IMR-90 (cell line): Measurements from ENCODE around the gene CNPY4. TPM values are rescaled to one million over a fixed set of nuclear protein-coding genes. Genes with fewer than 3 reads are reported as not detected.
A peak's percentile ranks its signal among the peaks of the same experiment; 100 is the strongest.

Experiments
- ATAC-seq: fragments of 200-7000 bp; cut with Tn5 transposase; 2 replicates; pipeline ENCODE4 v1.9.1; 2020; ENCODE audit warnings: low read depth, mild to moderate bottlenecking, moderate library complexity
- BruUV-seq: library from RNA; stranded (reverse); fragments of 400-500 nt; replicated peaks from 2 replicates; lab custom pipeline; 2021; lab: Mats Ljungman, UMichigan
- CTCF ChIA-PET: fragments of 300-600 bp; formaldehyde crosslinking; extraction: SDS; loops from one replicate; lab custom pipeline; 2021; ENCODE audit warnings: antibody characterized with exemption; lab: Yijun Ruan, JAX
- POLR2A ChIA-PET: fragments of 300-600 bp; sonication (Branson Sonifier 250); formaldehyde crosslinking; loops from one replicate; lab custom pipeline; 2022; ENCODE audit warnings: antibody characterized with exemption; ENCODE audit not compliant: unreplicated experiment; lab: Charles Lee
- DNase-seq: peaks from one replicate; pipeline ENCODE4 v3.0.0; 2013
- H2AFZ ChIP-seq: replicated peaks from 2 replicates; pipeline ENCODE3; 2013; ENCODE audit warnings: low read length, mild to moderate bottlenecking; ENCODE audit not compliant: poor library complexity
- H2AK5ac ChIP-seq: 2 replicates; pipeline ENCODE4 v1.6.1; 2013; ENCODE audit warnings: low read depth, low read length, inconsistent platforms
- H2AK9ac ChIP-seq: replicated peaks from 2 replicates; pipeline ENCODE3; 2013; ENCODE audit warnings: mild to moderate bottlenecking, low read depth, low read length, moderate library complexity; ENCODE audit not compliant: poor library complexity
- H2BK120ac ChIP-seq: 2 replicates; pipeline ENCODE4 v1.6.1; 2013; ENCODE audit warnings: low read depth, low read length, inconsistent platforms
- H2BK15ac ChIP-seq: 3 replicates; pipeline ENCODE4 v1.6.1; 2013; ENCODE audit warnings: low read depth, low read length, inconsistent platforms
- H2BK20ac ChIP-seq: 2 replicates; pipeline ENCODE4 v1.6.1; 2013; ENCODE audit warnings: low read depth, mild to moderate bottlenecking, inconsistent platforms, low read length, moderate library complexity
- H2BK5ac ChIP-seq: 2 replicates; pipeline ENCODE4 v1.6.1; 2013; ENCODE audit warnings: mild to moderate bottlenecking, low read depth, low read length, inconsistent platforms; ENCODE audit not compliant: poor library complexity, severe bottlenecking
- H3K14ac ChIP-seq: replicated peaks from 2 replicates; pipeline ENCODE4 v1.6.1; 2013; ENCODE audit warnings: low read depth, low read length, inconsistent platforms
- H3K18ac ChIP-seq: 2 replicates; pipeline ENCODE4 v1.6.1; 2013; ENCODE audit warnings: low read depth, low read length, control low read depth
- H3K23ac ChIP-seq: 2 replicates; pipeline ENCODE4 v1.6.1; 2013; ENCODE audit warnings: low read depth, low read length, inconsistent platforms
- H3K27ac ChIP-seq: 2 replicates; pipeline ENCODE4 v1.5.1; 2013; ENCODE audit warnings: mild to moderate bottlenecking, control low read depth, low read length; ENCODE audit not compliant: insufficient read depth
- H3K27me3 ChIP-seq: 2 replicates; pipeline ENCODE4 v1.6.1; 2013; ENCODE audit warnings: low read length; ENCODE audit not compliant: control insufficient read depth, insufficient read depth
- H3K36me3 ChIP-seq: 2 replicates; pipeline ENCODE4 v1.6.1; 2013; ENCODE audit warnings: low read length, mixed read lengths; ENCODE audit not compliant: control insufficient read depth, insufficient read depth
- H3K4ac ChIP-seq: 2 replicates; pipeline ENCODE4 v1.6.1; 2013; ENCODE audit warnings: low read depth, low read length, inconsistent platforms
- H3K4me1 ChIP-seq: 2 replicates; pipeline ENCODE4 v1.6.1; 2013; ENCODE audit warnings: low read length, mixed read lengths; ENCODE audit not compliant: control insufficient read depth, insufficient read depth
- H3K4me2 ChIP-seq: 2 replicates; pipeline ENCODE4 v1.6.1; 2013; ENCODE audit warnings: low read depth, mild to moderate bottlenecking, control low read depth, low read length, moderate library complexity
- H3K4me3 ChIP-seq: 2 replicates; pipeline ENCODE4 v1.5.1; 2013; ENCODE audit warnings: low read depth, mild to moderate bottlenecking, control low read depth, low read length, moderate library complexity; ENCODE audit not compliant: insufficient read depth
- H3K56ac ChIP-seq: 2 replicates; pipeline ENCODE4 v1.6.1; 2013; ENCODE audit warnings: low read length, inconsistent platforms; ENCODE audit not compliant: insufficient read depth; ENCODE audit errors: extremely low read depth
- H3K79me1 ChIP-seq, 2 experiments: 2 replicates each; pipeline ENCODE4 v1.6.1; 2013; ENCODE audit warnings: low read length in 2 of 2, inconsistent platforms in 1 of 2, low read depth in 1 of 2
- H3K9ac ChIP-seq: 2 replicates; pipeline ENCODE4 v1.6.1; 2013; ENCODE audit warnings: low read depth, low read length, control low read depth
- H3K9me1 ChIP-seq: 2 replicates; pipeline ENCODE4 v1.6.1; 2013; ENCODE audit warnings: low read length, inconsistent platforms; ENCODE audit not compliant: insufficient read depth
- H3K9me3 ChIP-seq: 2 replicates; pipeline ENCODE4 v1.6.1; 2013; ENCODE audit warnings: low read length; ENCODE audit not compliant: control insufficient read depth, insufficient read depth
- H4K20me1 ChIP-seq: 2 replicates; pipeline ENCODE4 v1.6.1; 2013; ENCODE audit warnings: low read length, inconsistent platforms; ENCODE audit not compliant: insufficient read depth
- H4K5ac ChIP-seq: 2 replicates; pipeline ENCODE4 v1.6.1; 2013; ENCODE audit warnings: mild to moderate bottlenecking, low read depth, low read length, control low read depth
- H4K8ac ChIP-seq, 2 experiments: 2 replicates each; pipeline ENCODE4 v1.6.1; 2013; ENCODE audit warnings: low read depth in 2 of 2, low read length in 2 of 2, control low read depth in 1 of 2, inconsistent platforms in 1 of 2
- H4K91ac ChIP-seq: 2 replicates; pipeline ENCODE4 v1.6.1; 2013; ENCODE audit warnings: low read depth, low read length, inconsistent platforms; ENCODE audit not compliant: insufficient read depth
- CEBPB ChIP-seq: IDR thresholded peaks from 2 replicates; pipeline ENCODE4 v1.6.1; 2012; ENCODE audit warnings: low read depth, low read length, improper control_type of control experiment
- FOS ChIP-seq: fragments of 150-350 bp; IDR thresholded peaks from 2 replicates; pipeline ENCODE4 v1.6.1; 2016; ENCODE audit warnings: low read depth, low read length
- POLR2A ChIP-seq: IDR thresholded peaks from 2 replicates; pipeline ENCODE4 v1.6.1; 2012; ENCODE audit warnings: mild to moderate bottlenecking, low read depth, low read length
- RFX5 ChIP-seq: IDR thresholded peaks from 2 replicates; pipeline ENCODE4 v1.8.0; 2012; ENCODE audit warnings: low read depth, mild to moderate bottlenecking, low read length, moderate library complexity
- SMC3 ChIP-seq: fragments of 150-350 bp; IDR thresholded peaks from 2 replicates; pipeline ENCODE4 v1.6.1; 2016; ENCODE audit warnings: low read depth, mild to moderate bottlenecking, antibody characterized with exemption, low read length, moderate library complexity
- USF2 ChIP-seq: fragments of 150-350 bp; IDR thresholded peaks from 2 replicates; pipeline ENCODE4 v1.6.1; 2017; ENCODE audit warnings: mild to moderate bottlenecking, antibody characterized with exemption, low read length, low read depth
- WGBS, 2 experiments: methylation state at CpG; one replicate each; pipeline versions ENCODE4 v1.1.5 to v1.1.7; 2013; ENCODE audit warnings: missing lambda C conversion rate in 2 of 2; ENCODE audit not compliant: insufficient read length in 1 of 2; ENCODE audit errors: extremely low coverage in 2 of 2; 5-methylcytosine and 5-hydroxymethylcytosine counted together
- dilution Hi-C: fragments of 300-500 bp; cut with HindIII; formaldehyde crosslinking; loops from one replicate; pipeline ENCODE4 v1.14.3; 2018; ENCODE audit warnings: low sequenced_read_pairs; ENCODE audit not compliant: unreplicated experiment
- in situ Hi-C: fragments of 300-500 bp; cut with MboI; formaldehyde crosslinking; loops from 3 replicates; pipeline ENCODE4 v1.14.3; 2019; ENCODE audit warnings: low sequenced_read_pairs, inconsistent platforms, mixed read lengths
- intact Hi-C: fragments of 100-400 bp; cut with micrococcal nuclease; formaldehyde crosslinking; loops from 2 replicates; pipeline ENCODE4 v1.10.0; 2022
- polyA plus RNA-seq, 3 experiments: library from polyadenylated mRNA; depleted of rRNA; stranded (reverse); fragments of >200 nt; gene quantifications; 2 replicates each; pipeline ENCODE4 v1.2.3, GENCODE V29; 2012; ENCODE audit warnings: low replicate concordance in 1 of 3
- total RNA-seq: library from RNA; depleted of rRNA; stranded (reverse); fragments of >200 nt; gene quantifications from 2 replicates; pipeline ENCODE4 v1.2.3, GENCODE V29; 2012

CNPY4 gene
- total and polyA plus RNA-seq, 2 of the 4 experiments (the other 2 are of a cell fraction) = 13.3 to 21.9 TPM

GRCh38 chr7:100148225-100148558 is 28.8 kb downstream of the CNPY4 start:
- no peak for TF ChIP-seq FOS
- TF ChIP-seq RFX5 = no peak
- no peak for TF ChIP-seq SMC3
- TF ChIP-seq POLR2A = no peak
- no peak for TF ChIP-seq CEBPB
- TF ChIP-seq USF2 = no peak
- H3K9me3 ChIP-seq = no peaks in the 10 kb centered on the region
- no peaks in the 10 kb centered on the region for H3K27me3 ChIP-seq
- intact Hi-C loops = no loop called here
- H2BK15ac ChIP-seq = no peak overlapping the region
- H3K9me1 ChIP-seq = no peaks in the 10 kb centered on the region
- H2BK5ac ChIP-seq = peak overlapping the region; percentile 29
- POLR2A ChIA-PET = interaction anchor here (0.6 to 0.7 kb wide), 2 partner anchors 45 to 455 kb away, joined by 5 to 6 read pairs; no protein-coding TSS in a partner anchor
- no peak for DNase-seq
- peak overlapping the region; percentile 65 for H4K91ac ChIP-seq
- H3K4me2 ChIP-seq = peak overlapping the region; percentile 66
- H2AK9ac ChIP-seq = peak overlapping the region; percentile 96
- peak overlapping the region; percentile 12; the same call in 1 of the 2 replicates for H3K9ac ChIP-seq
- H4K20me1 ChIP-seq = no peaks in the 10 kb centered on the region; the same call in 1 of the 2 replicates
- H3K18ac ChIP-seq = no peak overlapping the region; the same call in 1 of the 2 replicates
- in situ Hi-C loops = no loop called here
- H3K4me3 ChIP-seq = peak overlapping the region; percentile 27
- 0 out of 2 replicates have a peak, but pooled peaks cover 2% of the 10 kb centered on the region for H3K4me1 ChIP-seq
- peak overlapping the region; percentile 80 to 85 for H4K8ac ChIP-seq
- ATAC-seq = no peak
- peaks cover 6% of the 10 kb centered on the region; the same call in 1 of the 2 replicates for H3K36me3 ChIP-seq
- peak overlapping the region; percentile 69 for H4K5ac ChIP-seq
- peaks cover 17 to 38% of the 10 kb centered on the region in 2 experiments for H3K79me1 ChIP-seq
- peak overlapping the region; percentile 41 for H3K23ac ChIP-seq
- BruUV-seq = no TSS peak
- H2AK5ac ChIP-seq = peak overlapping the region; percentile 29; the same call in 1 of the 2 replicates
- H3K56ac ChIP-seq = peak overlapping the region; percentile 13; the same call in 1 of the 2 replicates
- H2BK20ac ChIP-seq = no peak overlapping the region
- CTCF ChIA-PET = interaction anchor here (0.5 to 1.0 kb wide), 3 partner anchors 9 to 58 kb away, joined by 3 to 5 read pairs (median 3); no protein-coding TSS in a partner anchor
- H3K27ac ChIP-seq = peak overlapping the region; percentile 10
- peak overlapping the region; percentile 94 for H2AFZ ChIP-seq
- H2BK120ac ChIP-seq = peak overlapping the region; percentile 44; the same call in 1 of the 2 replicates
- peak overlapping the region; percentile 36; the same call in 1 of the 2 replicates for H3K14ac ChIP-seq
- WGBS, 2 experiments = 55% methylated on average over 10 of the region's 14 CpGs; no CpG with 5 or more reads in 1 of the 2 experiments
- H3K4ac ChIP-seq = peak overlapping the region; percentile 64
- dilution Hi-C loops = no loop called here
